Right lobe of liver (tissue), 6 donors: ENCODE results near the gene TESPA1. TPM values are rescaled to one million over a fixed set of nuclear protein-coding genes. Genes with fewer than 3 reads are reported as not detected.

Experiments
- ATAC-seq, 4 donors: fragments of 200-7000 bp; cut with Tn5 transposase; one replicate each; pipeline ENCODE4 v1.9.1; 2020; ENCODE audit warnings: mild to moderate bottlenecking in 4 of 4, moderate library complexity in 4 of 4
- DNase-seq, 3 donors: peaks; one replicate each; pipeline ENCODE4 v3.0.0-alpha.2; 2020
- H3K27ac ChIP-seq, 3 donors: fragments of 200-600 bp; one replicate each; pipeline ENCODE4 v1.8.0; 2022
- H3K27me3 ChIP-seq, 2 donors: fragments of 200-600 bp; one replicate each; pipeline ENCODE4 v1.8.0; 2022
- H3K36me3 ChIP-seq, 4 donors: fragments of 200-600 bp; sonication (generic) in 1 of 4; one replicate each; pipeline versions ENCODE4 v1.5.1 to v1.8.0; 2017 to 2022; ENCODE audit warnings: control low read depth in 1 of 4
- H3K4me1 ChIP-seq, 4 donors: fragments of 200-600 bp; sonication (generic) in 1 of 4; one replicate each; pipeline versions ENCODE4 v1.5.1 to v1.8.0; 2017 to 2022; ENCODE audit warnings: control low read depth in 1 of 4
- H3K4me3 ChIP-seq, 3 donors: fragments of 200-600 bp; one replicate each; pipeline ENCODE4 v1.8.0; 2022
- H3K9me3 ChIP-seq, 4 donors: fragments of 200-600 bp; sonication (generic) in 1 of 4; one replicate each; pipeline versions ENCODE4 v1.5.1 to v1.8.0; 2017 to 2022; ENCODE audit warnings: control low read depth in 1 of 4
- CTCF ChIP-seq, 4 donors: fragments of 200-600 bp in 3 of 4; fragments of 450-650 bp in 1 of 4; IDR thresholded peaks; one replicate each; pipeline versions ENCODE4 v1.5.1 to v1.8.0; 2016 to 2022; ENCODE audit warnings: antibody characterized with exemption in 4 of 4, mild to moderate bottlenecking in 2 of 4
- POLR2A ChIP-seq: fragments of 450-650 bp; IDR thresholded peaks from one replicate; pipeline ENCODE4 v1.6.1; 2017; ENCODE audit warnings: antibody characterized with exemption, mild to moderate bottlenecking
- WGBS: methylation state at CpG from one replicate; pipeline ENCODE4 v1.1.6; 2018; ENCODE audit warnings: low coverage, low lambda C conversion rate; ENCODE audit not compliant: insufficient coverage; ENCODE audit errors: missing lambda C conversion rate; 5-methylcytosine and 5-hydroxymethylcytosine counted together
- intact Hi-C, 2 donors: fragments of 100-400 bp; cut with DNase I; formaldehyde crosslinking; loops; one replicate each; pipeline versions ENCODE4 v1.11.2 to v1.14.1; 2022
- total RNA-seq, 6 experiments: library from RNA; depleted of rRNA in 2 of 6; stranded (reverse); fragments of >200 nt in 2 of 6; fragmentation: NEBNext Ultra II Directional in 3 of 6; extraction: Animal tissue kit (Norgen Biotek cat#: 25700) in 3 of 6; gene quantifications; one replicate each; pipeline versions ENCODE4 v1.1.0 to v1.2.4, GENCODE V29; 2016 to 2023
- donor health status: DM: no; HTN: yes; CAD: no.
- donor health status: DM: no; HTN: no; CAD: no.
- donor health status: DM: no; HTN: no; CAD: no.
- donor health status: DM: no; HTN: yes; CAD: no.
- donor health status: DM: no; HTN: yes; CAD: no.

TESPA1 gene
- total RNA-seq, 6 experiments from 2014 or later, result 0.09 to 1.2 (median 0.37) TPM; not detected in 1

GRCh38 chr12:55001198-55001868, 16.8 kb upstream of the TESPA1 start:
- 41% methylated on average over 4 of the region's 4 CpGs for whole genome bisulfite sequencing
- intact Hi-C loops, result no loop called here

GRCh38 chr12:54998958-54999510, 14.5 kb upstream of the TESPA1 start:
- no peak overlapping the region for H3K4me3 ChIP-seq
- intact Hi-C loops, result loop anchor here in 1 of 2 donors (5.0 kb wide), 1 partner anchor 68 kb away; no protein-coding TSS in a partner anchor

More at GRCh38 chr12:55001198-55001868, 16.8 kb upstream of the TESPA1 start:
- H3K9me3 ChIP-seq, result no peaks in the 10 kb centered on the region
- no peak overlapping the region for H3K4me3 ChIP-seq
- ATAC-seq, result no peak
- no peak overlapping the region for H3K27ac ChIP-seq
- H3K27me3 ChIP-seq, result no peaks in the 10 kb centered on the region
- H3K4me1 ChIP-seq, result no peaks in the 10 kb centered on the region
- H3K36me3 ChIP-seq, result no peaks in the 10 kb centered on the region
- no peak for TF ChIP-seq CTCF (IDR thresholded peaks at IDR 0.05)
- no peak for TF ChIP-seq POLR2A
- no peak for DNase-seq

GRCh38 chr12:54997929-54998522, 13.5 kb upstream of the TESPA1 start:
- no peak for DNase-seq
- Histone ChIP-seq H3K27me3 (no peaks in the 10 kb centered on the region), H3K27ac (no peak overlapping the region), H3K9me3 (no peaks in the 10 kb centered on the region), H3K36me3 (no peaks in the 10 kb centered on the region), H3K4me1 (no peaks in the 10 kb centered on the region), H3K4me3 (no peak overlapping the region)
- intact Hi-C loops, result loop anchor here in 1 of 2 donors (5.0 kb wide), 1 partner anchor 69 kb away; no protein-coding TSS in a partner anchor
- 57% methylated on average over 4 of the region's 4 CpGs for WGBS
- no peak for TF ChIP-seq POLR2A
- TF ChIP-seq CTCF (IDR thresholded peaks at IDR 0.05), result no peak
- ATAC-seq, result no peak

More at GRCh38 chr12:54998958-54999510, 14.5 kb upstream of the TESPA1 start:
- Histone ChIP-seq H3K9me3 (no peaks in the 10 kb centered on the region), H3K27ac (no peak overlapping the region), H3K36me3 (no peaks in the 10 kb centered on the region), H3K27me3 (no peaks in the 10 kb centered on the region), H3K4me1 (no peaks in the 10 kb centered on the region)
- ATAC-seq, result no peak
- WGBS, result 37% methylated on average over 5 of the region's 5 CpGs
- no peak for DNase-seq
- TF ChIP-seq CTCF (IDR thresholded peaks at IDR 0.05), result no peak
- TF ChIP-seq POLR2A, result no peak

GRCh38 chr12:54996205-54996604, 11.6 kb upstream of the TESPA1 start:
- H3K36me3 ChIP-seq, result no peaks in the 10 kb centered on the region
- 0% methylated on average over 1 of the region's 5 CpGs for WGBS
- intact Hi-C loops, result loop anchor here in 1 of 2 donors (5.0 kb wide), 1 partner anchor 71 kb away; no protein-coding TSS in a partner anchor

More at GRCh38 chr12:54996205-54996604, 11.6 kb upstream of the TESPA1 start:
- ATAC-seq (no peak), DNase-seq (no peak)
- H3K27me3 ChIP-seq, result no peaks in the 10 kb centered on the region
- no peak for TF ChIP-seq CTCF (IDR thresholded peaks at IDR 0.05)
- no peak for TF ChIP-seq POLR2A
- H3K4me1 ChIP-seq, result no peaks in the 10 kb centered on the region
- H3K27ac ChIP-seq, result no peak overlapping the region
- no peaks in the 10 kb centered on the region for H3K9me3 ChIP-seq
- H3K4me3 ChIP-seq, result no peak overlapping the region
